Activated CD4-positive, alpha-beta memory T cell treated with anti-CD3 and anti-CD28 coated beads for 36 hours (primary cell): ENCODE measurements around the gene DALRD3. TPM values are rescaled to one million over a fixed set of nuclear protein-coding genes. Genes with fewer than 3 reads are reported as not detected.
A peak's percentile ranks its signal among the peaks of the same experiment; 100 is the strongest.

Source experiments
- CTCF ChIA-PET: fragments of 350-600 bp; sonication (Branson Sonifier 250); formaldehyde crosslinking; loops from one replicate; lab custom pipeline; 2021; ENCODE audit warnings: antibody characterized with exemption, inconsistent platforms; lab: Charles Lee
- POLR2A ChIA-PET: fragments of 350-600 bp; sonication (Branson Sonifier 250); formaldehyde crosslinking; loops from one replicate; lab custom pipeline; 2021; ENCODE audit warnings: antibody characterized with exemption; lab: Charles Lee
- DNase-seq: peaks from one replicate; pipeline ENCODE4 v3.0.0-alpha.2; 2020
- H3K27ac Mint-ChIP-seq: one replicate; pipeline ENCODE4 v1.8.0; 2021; ENCODE audit warnings: mixed read lengths
- H3K27me3 Mint-ChIP-seq: one replicate; pipeline ENCODE4 v1.8.0; 2021; ENCODE audit warnings: mixed read lengths
- H3K36me3 Mint-ChIP-seq: one replicate; pipeline ENCODE4 v1.8.0; 2021; ENCODE audit warnings: mixed read lengths
- H3K4me1 Mint-ChIP-seq: one replicate; pipeline ENCODE4 v1.8.0; 2021; ENCODE audit warnings: low read depth, mixed read lengths
- H3K4me3 Mint-ChIP-seq: one replicate; pipeline ENCODE4 v1.8.0; 2021; ENCODE audit warnings: mild to moderate bottlenecking, mixed read lengths
- H3K9me3 Mint-ChIP-seq: one replicate; pipeline ENCODE4 v1.8.0; 2021; ENCODE audit warnings: mixed read lengths
- intact Hi-C: fragments of 100-400 bp; cut with micrococcal nuclease; formaldehyde crosslinking; loops from one replicate; pipeline ENCODE4 v1.15.1; 2023
- total RNA-seq, 2 experiments: library from RNA; stranded (reverse); gene quantifications; one replicate each; pipeline ENCODE4 v1.2.3, GENCODE V29; 2021

The DALRD3 gene
- total RNA-seq, 2 experiments from 2014 or later, result 26.2 to 26.5 TPM

DNA sequence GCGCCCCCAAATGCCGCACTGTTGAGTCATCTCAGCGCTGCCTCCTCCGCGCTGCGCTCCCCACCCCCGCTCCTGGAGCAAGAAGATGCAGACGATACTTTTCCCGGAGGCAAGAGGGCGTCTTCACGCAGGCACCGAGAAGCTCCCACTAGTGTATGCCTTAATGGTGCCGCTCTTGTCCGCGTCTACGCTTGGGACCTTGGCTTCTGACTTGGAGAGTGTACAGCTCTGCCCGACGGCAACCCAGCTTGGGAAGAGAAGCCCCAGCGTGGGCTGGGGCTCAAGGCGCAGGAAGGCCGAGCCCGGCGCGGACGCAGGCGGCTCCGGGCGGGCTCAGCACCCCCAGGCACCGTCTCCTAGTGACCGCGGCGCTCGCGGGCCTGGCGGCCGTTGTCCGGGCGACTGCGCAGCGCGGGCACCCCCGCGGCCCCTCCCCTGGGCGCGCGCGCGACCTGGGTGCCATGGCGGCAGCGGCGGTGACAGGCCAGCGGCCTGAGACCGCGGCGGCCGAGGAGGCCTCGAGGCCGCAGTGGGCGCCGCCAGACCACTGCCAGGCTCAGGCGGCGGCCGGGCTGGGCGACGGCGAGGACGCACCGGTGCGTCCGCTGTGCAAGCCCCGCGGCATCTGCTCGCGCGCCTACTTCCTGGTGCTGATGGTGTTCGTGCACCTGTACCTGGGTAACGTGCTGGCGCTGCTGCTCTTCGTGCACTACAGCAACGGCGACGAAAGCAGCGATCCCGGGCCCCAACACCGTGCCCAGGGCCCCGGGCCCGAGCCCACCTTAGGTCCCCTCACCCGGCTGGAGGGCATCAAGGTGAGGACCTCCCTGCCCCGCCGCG is 28.4 kb downstream of the DALRD3 start, which contains the start of gene P4HTM:
P4HTM (plus strand) TSS at position 446 of the 840 bp plus-strand sequence; CDS start at position 462, 16 bp downstream.
- Mint-ChIP-seq H3K27ac (peak within 1 kb of the TSS; percentile 94), H3K27me3 (no peaks in the 10 kb centered on the region), H3K36me3 (peaks cover 9% of the 10 kb centered on the region), H3K4me3 (peak within 1 kb of the TSS; percentile 95), H3K4me1 (peaks cover 36% of the 10 kb centered on the region), H3K9me3 (no peaks in the 10 kb centered on the region)
- DNase-seq, result peak; percentile 88
- CTCF ChIA-PET, result interaction anchor here (0.7 to 6.5 kb wide), 15 partner anchors 11 to 459 kb away, joined by 3 to 88 read pairs (median 13); partner anchors contain the start of genes DALRD3, IMPDH2, NDUFAF3 and QRICH1
- POLR2A ChIA-PET, result interaction anchor here (0.7 to 4.3 kb wide), 8 partner anchors 17 to 212 kb away, joined by 3 to 46 read pairs (median 6); partner anchors contain the start of genes ARIH2, DALRD3, IMPDH2 and NDUFAF3
- intact Hi-C loops, result loop anchor here (1.0 to 2.0 kb wide), 4 partner anchors 17 to 459 kb away; partner anchors contain the start of genes IMPDH2 and WDR6

DNA sequence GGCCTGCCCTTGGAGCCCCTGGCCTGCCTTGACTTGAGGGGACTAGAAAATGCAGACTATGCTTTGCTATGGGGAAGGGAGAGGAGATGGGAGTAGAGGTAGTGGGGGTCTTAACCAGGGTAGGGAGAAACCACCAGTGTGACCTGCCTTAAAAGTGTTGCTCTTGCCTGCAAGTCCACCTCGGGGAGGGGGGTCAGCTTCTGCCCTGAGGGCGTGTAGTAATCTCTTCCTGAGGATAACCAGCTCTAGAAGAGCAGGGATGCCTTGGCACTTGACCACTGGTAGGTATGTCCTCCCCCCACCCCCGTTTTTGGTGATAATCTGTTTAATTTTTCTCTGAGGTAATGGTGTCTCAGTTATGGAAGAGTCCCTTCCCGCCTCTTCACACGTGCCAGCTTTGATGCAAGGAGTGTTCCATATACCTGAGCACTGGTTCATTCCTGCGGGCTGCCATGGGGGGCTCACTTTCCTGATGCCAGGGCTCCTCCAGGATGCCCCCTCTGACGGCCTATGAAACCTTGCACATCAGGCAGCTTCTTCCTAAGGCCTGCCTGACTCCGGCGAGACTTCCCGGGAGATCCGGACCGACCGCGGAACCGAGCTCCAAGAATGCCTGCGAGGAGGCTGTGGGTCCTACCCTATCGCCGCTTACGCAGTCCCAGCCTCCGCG is 29.1 kb downstream of the DALRD3 start:
- H3K36me3 Mint-ChIP-seq, result peaks cover 15% of the 10 kb centered on the region

DNA sequence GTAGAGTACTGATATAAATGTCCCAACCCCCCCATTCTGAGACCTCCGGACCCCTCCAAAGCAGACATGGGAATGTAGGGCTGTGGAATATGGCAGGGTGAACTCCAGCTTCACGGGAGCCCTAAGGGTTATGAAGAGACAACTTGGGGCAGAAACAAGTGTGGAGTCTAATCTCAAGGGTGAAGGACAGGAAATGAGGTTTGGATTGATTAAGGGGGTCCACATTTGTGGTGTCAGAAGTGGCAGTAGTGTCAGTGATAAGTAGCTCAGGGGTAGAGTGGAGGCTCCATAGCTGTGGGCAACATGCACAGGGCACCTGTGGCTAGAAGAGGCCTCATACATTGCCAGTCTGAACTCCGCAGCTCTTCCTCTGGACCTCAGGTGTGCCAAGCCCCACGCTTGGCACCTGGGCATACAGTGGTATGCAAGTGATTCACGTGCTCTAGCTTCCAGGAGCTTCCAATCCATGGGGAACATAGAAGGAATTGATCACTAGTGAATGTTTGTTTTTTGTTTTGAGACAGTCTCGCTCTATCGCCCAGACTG is 32.5 kb downstream of the DALRD3 start:
- Mint-ChIP-seq H3K9me3 (no peaks in the 10 kb centered on the region), H3K4me1 (peaks cover 21% of the 10 kb centered on the region), H3K27ac (peak overlapping the region; percentile 5), H3K27me3 (no peaks in the 10 kb centered on the region), H3K36me3 (peaks cover 29% of the 10 kb centered on the region), H3K4me3 (no peak overlapping the region)
- CTCF ChIA-PET, result interaction anchor here (0.8 to 6.5 kb wide), 5 partner anchors 22 to 550 kb away, joined by 3 to 88 read pairs (median 32); partner anchors contain the start of genes NDUFAF3 and WDR6
- intact Hi-C loops, result no loop called here
- DNase-seq, result no peak
- POLR2A ChIA-PET, result no interaction called here

More for the DNA sequence above, 29.1 kb downstream of the DALRD3 start:
- POLR2A ChIA-PET, result interaction anchor here (0.7 to 4.3 kb wide), 8 partner anchors 18 to 211 kb away, joined by 3 to 46 read pairs (median 6); partner anchors contain the start of genes ARIH2, DALRD3, IMPDH2 and NDUFAF3
- intact Hi-C loops, result loop anchor here (1.0 to 2.0 kb wide), 4 partner anchors 18 to 460 kb away; partner anchors contain the start of genes IMPDH2 and WDR6
- H3K4me1 Mint-ChIP-seq, result peaks cover 37% of the 10 kb centered on the region
- no peaks in the 10 kb centered on the region for H3K9me3 Mint-ChIP-seq
- H3K27ac Mint-ChIP-seq, result peak overlapping the region; percentile 94
- DNase-seq, result no peak
- H3K4me3 Mint-ChIP-seq, result peak overlapping the region; percentile 95
- CTCF ChIA-PET, result interaction anchor here (0.7 to 6.5 kb wide), 16 partner anchors 12 to 460 kb away, joined by 3 to 88 read pairs (median 12); partner anchors contain the start of genes DALRD3, IMPDH2, NDUFAF3 and QRICH1
- H3K27me3 Mint-ChIP-seq, result no peaks in the 10 kb centered on the region

DNA sequence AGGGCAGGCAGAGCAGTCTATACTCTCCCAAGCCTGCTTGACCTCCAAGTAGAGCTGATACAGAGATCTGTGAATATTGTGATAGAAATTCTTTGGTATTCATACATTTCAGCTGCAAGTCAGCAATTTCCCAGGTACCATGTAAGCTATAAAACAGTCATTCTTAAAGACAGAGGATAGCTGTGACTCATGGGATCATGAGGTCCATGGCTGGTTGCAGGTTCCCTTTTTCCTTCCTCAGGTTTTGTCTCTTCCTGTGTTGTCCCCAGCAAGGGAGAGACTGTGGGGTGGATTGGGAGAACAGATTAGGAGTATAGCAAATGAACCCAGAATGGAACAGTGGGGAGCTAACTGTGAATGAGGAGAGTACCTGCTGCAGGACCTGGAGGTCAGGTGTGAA is 33.7 kb downstream of the DALRD3 start:
- peaks cover 21% of the 10 kb centered on the region for H3K4me1 Mint-ChIP-seq
- H3K27me3 Mint-ChIP-seq, result no peaks in the 10 kb centered on the region
- ChIA-PET CTCF (interaction anchor here (1.2 to 1.4 kb wide), 2 partner anchors 37 to 45 kb away, joined by 3 to 4 read pairs; partner anchors contain the start of genes IMPDH2 and NDUFAF3), POLR2A (no interaction called here)
- no peak overlapping the region for H3K4me3 Mint-ChIP-seq
- H3K27ac Mint-ChIP-seq, result peak overlapping the region; percentile 14
- no peak for DNase-seq
- no peaks in the 10 kb centered on the region for H3K9me3 Mint-ChIP-seq
- peaks cover 30% of the 10 kb centered on the region for H3K36me3 Mint-ChIP-seq
- intact Hi-C loops, result no loop called here

DNA sequence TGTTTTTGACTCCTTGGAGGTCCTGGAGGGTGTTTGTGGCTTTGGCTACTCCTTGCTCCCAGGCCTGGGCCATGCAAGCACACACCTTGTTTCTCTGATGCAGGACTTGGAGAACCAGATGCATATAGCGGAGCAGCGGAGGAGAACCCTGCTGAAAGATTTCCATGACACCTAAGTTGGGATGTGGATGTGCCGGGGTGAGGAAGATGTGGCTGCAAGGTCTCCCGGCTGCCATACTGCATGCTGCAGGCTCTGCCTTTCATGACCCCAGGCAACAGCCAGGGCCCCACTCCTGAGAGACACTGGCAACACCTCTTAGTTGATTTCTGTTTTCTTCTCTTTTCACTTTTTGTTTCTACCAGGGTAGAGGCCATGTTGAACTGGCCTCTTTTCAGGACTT is 35.3 kb downstream of the DALRD3 start:
- H3K9me3 Mint-ChIP-seq, result no peaks in the 10 kb centered on the region
- peaks cover 8% of the 10 kb centered on the region for H3K4me1 Mint-ChIP-seq
- peak overlapping the region; percentile 10 for H3K27ac Mint-ChIP-seq
- peaks cover 37% of the 10 kb centered on the region for H3K36me3 Mint-ChIP-seq
- H3K4me3 Mint-ChIP-seq, result no peak overlapping the region
- intact Hi-C loops, result no loop called here
- H3K27me3 Mint-ChIP-seq, result no peaks in the 10 kb centered on the region
- ChIA-PET POLR2A (no interaction called here), CTCF (no interaction called here)
- no peak for DNase-seq

DNA sequence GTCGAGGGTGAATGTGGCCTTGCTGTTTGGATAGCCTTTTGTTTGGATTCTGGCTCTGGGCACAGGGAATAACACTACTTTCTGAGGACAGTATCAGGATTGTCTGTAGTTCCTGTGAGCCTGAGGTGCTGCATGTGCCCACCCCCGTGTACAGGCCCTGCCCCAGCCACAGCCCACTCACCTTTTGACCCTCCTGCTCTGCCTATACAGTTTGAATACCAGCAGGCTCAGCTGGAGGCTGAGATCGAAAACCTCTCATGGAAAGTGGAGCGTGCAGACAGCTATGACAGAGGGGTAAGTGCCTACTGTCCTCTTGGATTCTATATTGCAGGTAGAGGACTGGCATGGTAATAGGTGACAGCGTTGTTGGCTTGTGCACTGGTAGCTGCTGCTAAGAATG is 35.7 kb downstream of the DALRD3 start:
- Mint-ChIP-seq H3K4me1 (peaks cover 5% of the 10 kb centered on the region), H3K27me3 (no peaks in the 10 kb centered on the region), H3K4me3 (no peak overlapping the region), H3K36me3 (peaks cover 41% of the 10 kb centered on the region), H3K27ac (no peak overlapping the region), H3K9me3 (no peaks in the 10 kb centered on the region)
- ChIA-PET CTCF (no interaction called here), POLR2A (no interaction called here)
- no peak for DNase-seq
- intact Hi-C loops, result no loop called here

DNA sequence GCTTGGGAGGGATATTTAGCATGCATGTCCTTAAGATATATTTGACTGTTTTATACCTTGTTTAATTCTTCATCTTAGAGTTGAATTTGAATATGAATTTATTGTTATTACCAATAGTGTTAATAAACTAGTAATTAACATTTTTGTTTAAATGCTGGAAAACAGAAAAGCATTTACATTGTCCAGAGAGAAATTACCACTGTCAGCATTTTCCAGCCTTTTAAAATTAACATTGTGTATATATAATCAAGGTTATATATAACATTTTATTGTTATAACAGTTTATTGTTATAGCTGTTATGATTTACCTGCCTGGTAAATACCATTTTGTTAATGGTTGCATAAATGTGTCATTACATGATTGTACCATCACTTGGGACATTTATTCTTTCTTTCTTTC is 36.4 kb downstream of the DALRD3 start:
- ChIA-PET POLR2A (no interaction called here), CTCF (no interaction called here)
- Mint-ChIP-seq H3K27ac (no peak overlapping the region), H3K27me3 (no peaks in the 10 kb centered on the region), H3K36me3 (peaks cover 43% of the 10 kb centered on the region), H3K4me3 (no peak overlapping the region), H3K4me1 (peaks cover 5% of the 10 kb centered on the region), H3K9me3 (no peaks in the 10 kb centered on the region)
- DNase-seq, result no peak
- intact Hi-C loops, result no loop called here

DNA sequence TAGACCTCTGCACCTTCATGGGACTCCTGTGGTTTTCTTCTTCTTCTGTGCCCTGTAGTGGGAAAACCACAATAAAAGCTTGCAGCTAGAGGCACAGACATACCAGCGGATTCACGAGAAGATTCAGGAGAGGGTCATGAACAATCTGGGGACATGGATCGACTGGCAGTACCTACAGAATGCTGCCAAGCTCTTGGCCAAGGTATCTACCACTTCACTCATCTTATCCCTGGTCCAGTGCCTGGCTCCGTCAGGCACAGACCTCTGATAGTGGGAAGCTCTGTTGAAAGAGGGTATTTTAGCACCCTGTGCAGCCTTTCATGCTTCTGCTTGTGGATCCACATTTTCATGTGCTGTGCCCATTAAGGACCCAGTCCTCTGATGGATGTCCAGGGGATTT is 38.1 kb downstream of the DALRD3 start:
- no peak overlapping the region for H3K27ac Mint-ChIP-seq
- H3K27me3 Mint-ChIP-seq, result no peaks in the 10 kb centered on the region
- CTCF ChIA-PET, result no interaction called here
- H3K4me3 Mint-ChIP-seq, result no peak overlapping the region
- intact Hi-C loops, result no loop called here
- no peak for DNase-seq
- peaks cover 44% of the 10 kb centered on the region for H3K36me3 Mint-ChIP-seq
- no peaks in the 10 kb centered on the region for H3K9me3 Mint-ChIP-seq
- POLR2A ChIA-PET, result no interaction called here
- H3K4me1 Mint-ChIP-seq, result peaks cover 3% of the 10 kb centered on the region

DNA sequence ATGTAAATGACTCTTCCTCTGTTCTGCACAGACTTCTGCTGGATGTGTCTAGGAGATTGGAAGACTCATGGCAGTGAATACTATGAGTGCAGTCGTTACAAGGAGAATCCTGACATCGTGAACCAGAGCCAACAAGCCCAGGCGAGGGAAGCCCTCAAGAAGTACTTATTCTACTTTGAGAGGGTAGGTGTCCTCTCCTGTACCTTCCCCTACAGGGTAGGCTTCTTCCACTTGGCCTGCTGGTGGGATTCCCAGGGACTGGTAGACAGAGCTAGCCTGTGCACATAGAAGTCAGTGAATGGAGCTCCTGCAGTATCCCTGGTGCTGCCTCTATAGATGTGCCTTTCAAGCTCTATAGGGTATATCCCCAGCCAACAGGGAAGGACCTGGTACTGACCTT is 38.9 kb downstream of the DALRD3 start:
- ChIA-PET POLR2A (no interaction called here), CTCF (no interaction called here)
- peaks cover 2% of the 10 kb centered on the region for H3K4me1 Mint-ChIP-seq
- intact Hi-C loops, result no loop called here
- H3K36me3 Mint-ChIP-seq, result peaks cover 46% of the 10 kb centered on the region
- H3K4me3 Mint-ChIP-seq, result no peak overlapping the region
- H3K27ac Mint-ChIP-seq, result no peak overlapping the region
- no peak for DNase-seq
- H3K27me3 Mint-ChIP-seq, result no peaks in the 10 kb centered on the region
- H3K9me3 Mint-ChIP-seq, result no peaks in the 10 kb centered on the region

DNA sequence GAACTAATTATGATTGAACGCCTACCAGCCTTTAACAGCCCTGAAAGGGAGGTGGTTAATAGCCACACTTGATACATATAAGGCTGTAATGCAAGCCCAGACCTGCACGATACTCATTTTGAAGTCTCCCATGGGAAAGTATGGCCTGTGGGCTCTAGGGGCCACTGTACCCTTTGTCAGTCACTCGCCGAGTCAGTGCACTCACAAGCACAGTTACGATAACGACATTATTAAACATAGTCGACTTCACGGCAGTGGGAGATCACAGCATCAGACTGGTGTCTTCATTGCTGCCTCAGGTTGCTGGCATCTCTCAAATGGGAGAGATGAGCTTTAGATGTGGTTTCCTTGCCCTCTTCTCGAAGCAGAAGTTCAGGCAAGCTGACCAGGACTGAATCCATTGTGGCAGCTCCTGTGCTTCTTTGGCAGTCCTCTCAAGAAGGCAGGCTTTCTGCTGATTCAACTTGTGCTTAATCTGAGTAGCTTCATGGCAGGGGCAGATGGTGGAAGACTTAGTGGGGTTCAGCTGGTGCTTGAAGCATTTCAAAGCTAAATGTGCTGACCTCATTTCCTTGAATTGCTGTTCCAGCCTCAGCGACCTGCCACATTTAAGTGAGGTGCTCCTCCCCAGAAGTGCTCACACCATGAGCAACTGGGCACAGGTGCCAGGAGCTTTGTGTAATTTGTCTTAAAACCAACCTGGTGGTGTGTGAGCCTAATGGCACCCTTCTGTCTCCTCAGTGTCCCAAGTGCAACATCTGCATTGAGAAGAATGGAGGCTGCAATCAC is 44.1 kb downstream of the DALRD3 start:
- H3K27ac Mint-ChIP-seq, result peak overlapping the region; percentile 38
- CTCF ChIA-PET, result interaction anchor here (2.6 kb wide), 1 partner anchor 14 kb away, joined by 18 read pairs; no protein-coding TSS in a partner anchor
- no peak overlapping the region for H3K4me3 Mint-ChIP-seq
- POLR2A ChIA-PET, result interaction anchor here (1.1 kb wide), 1 partner anchor 55 kb away, joined by 3 read pairs; no protein-coding TSS in a partner anchor
- intact Hi-C loops, result no loop called here
- H3K9me3 Mint-ChIP-seq, result no peaks in the 10 kb centered on the region
- no peaks in the 10 kb centered on the region for H3K27me3 Mint-ChIP-seq
- H3K4me1 Mint-ChIP-seq, result no peaks in the 10 kb centered on the region
- DNase-seq, result no peak
- peaks cover 55% of the 10 kb centered on the region for H3K36me3 Mint-ChIP-seq

DNA sequence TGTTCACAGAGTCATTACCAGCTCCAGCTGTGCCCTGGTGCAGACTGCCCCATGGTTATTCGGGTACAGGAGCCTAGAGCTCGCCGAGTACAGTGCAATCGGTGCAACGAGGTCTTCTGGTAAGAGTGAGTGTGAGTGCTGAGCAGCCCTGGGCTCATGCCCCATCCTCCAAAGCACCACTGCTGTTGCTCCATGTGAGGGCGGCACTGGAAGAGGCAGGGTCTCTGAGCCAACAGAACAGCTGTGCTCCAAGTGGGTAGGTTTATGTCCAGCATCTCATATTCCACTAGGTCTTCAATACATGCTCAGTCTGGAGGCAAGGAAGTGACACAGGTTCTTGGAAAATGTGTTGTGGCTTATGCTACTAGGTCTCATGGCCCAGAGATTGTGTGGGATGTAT is 47.8 kb downstream of the DALRD3 start:
- Mint-ChIP-seq H3K9me3 (no peaks in the 10 kb centered on the region), H3K4me3 (no peak overlapping the region), H3K27me3 (no peaks in the 10 kb centered on the region), H3K36me3 (peaks cover 63% of the 10 kb centered on the region), H3K27ac (no peak overlapping the region), H3K4me1 (peaks cover 17% of the 10 kb centered on the region)
- ChIA-PET CTCF (interaction anchor here (1.7 kb wide), 1 partner anchor 17 kb away, joined by 5 read pairs; no protein-coding TSS in a partner anchor), POLR2A (no interaction called here)
- no peak for DNase-seq
- intact Hi-C loops, result no loop called here
